Right lung (tissue), 5 donors: Measurements from ENCODE around the gene DVL3. TPM values are rescaled to one million over a fixed set of nuclear protein-coding genes. Genes with fewer than 3 reads are reported as not detected.

Source experiments
- DNase-seq, 2 donors: peaks; one replicate each; pipeline ENCODE4 v3.0.0-alpha.2; 2013
- polyA plus RNA-seq, 5 donors: library from polyadenylated mRNA; unstranded; fragments of 120-200 nt; gene quantifications; one replicate each; pipeline versions ENCODE4 v1.2.1 to v1.2.3, GENCODE V29; 2013; ENCODE audit warnings: inconsistent platforms in 1 of 5, low replicate concordance in 1 of 5; ENCODE audit not compliant: insufficient read length in 5 of 5, insufficient read depth in 1 of 5

DVL3 gene
- polyA plus RNA-seq, 5 donors: 69.5 to 103 (median 96.1) TPM

- DNase-seq: no peak
Measured at GRCh38 chr3:184209146-184209923, 54.2 kb downstream of the DVL3 start.

DNA sequence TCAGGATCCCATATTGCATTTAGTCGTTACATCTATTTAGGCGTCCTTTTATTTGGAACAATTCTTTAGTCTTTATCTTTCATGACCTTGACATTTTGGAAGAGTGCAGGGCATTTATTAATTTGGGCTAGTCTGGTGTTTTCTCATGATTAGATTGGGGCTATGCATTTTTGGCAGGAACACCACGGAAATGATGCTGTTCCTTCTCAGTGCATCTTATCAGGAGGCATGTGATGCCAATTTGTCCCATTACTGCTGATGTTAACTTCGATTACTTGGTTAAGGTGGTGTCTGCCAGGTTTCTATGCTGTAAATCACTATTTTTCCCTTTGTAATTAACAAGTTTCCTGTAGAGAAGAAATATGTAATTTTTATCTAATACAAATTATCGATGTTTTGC lies 56.1 kb downstream of the DVL3 start:
- no peak for DNase-seq

DNA sequence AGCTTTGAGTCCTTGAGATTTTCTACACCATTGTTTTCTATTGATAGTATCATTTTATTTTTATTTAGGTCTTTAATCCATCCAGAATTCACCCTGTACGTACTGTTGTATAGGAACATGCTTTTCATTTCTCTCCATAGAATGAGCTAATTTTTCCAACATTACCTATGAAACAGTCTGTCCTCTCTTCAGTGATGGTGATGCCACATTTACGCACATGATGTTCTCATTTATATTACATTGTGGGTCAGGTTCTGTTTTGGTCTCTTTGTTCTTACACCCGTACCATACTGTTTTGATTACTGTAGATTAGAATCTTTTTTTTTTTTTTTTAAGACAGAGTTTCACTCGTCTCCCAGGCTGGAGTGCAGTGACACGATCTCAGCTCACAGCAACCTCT lies 56.5 kb downstream of the DVL3 start:
- no peak for DNase-seq

GRCh38 chr3:184218814-184219213 lies 63.6 kb downstream of the DVL3 start:
- no peak for DNase-seq

DNA sequence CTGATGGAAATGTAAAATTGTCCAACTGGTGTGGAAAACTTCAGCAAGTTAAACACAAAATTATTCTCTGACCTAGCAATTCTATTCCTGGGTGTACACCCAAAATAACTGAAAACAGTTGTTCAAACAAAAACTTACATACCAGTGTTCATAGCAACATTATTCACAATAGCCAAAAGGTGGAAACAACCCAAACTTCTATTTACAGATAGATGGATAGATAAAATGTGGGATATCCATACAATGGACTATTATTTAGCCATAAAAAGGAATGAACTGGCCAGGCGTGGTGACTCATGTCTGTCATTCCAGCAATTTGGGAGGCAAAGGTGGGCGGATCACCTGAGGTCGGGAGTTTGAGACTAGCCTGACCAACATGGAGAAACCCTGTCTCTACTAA lies 67.3 kb downstream of the DVL3 start:
- no peak for DNase-seq

Other genes with a start within 250 kb of the DVL3 start
- 10 to 100 TPM; 61.9 to 85.7 (median 85.3) TPM for gene ABCC5, start 137.5 kb upstream of the DVL3 start, polyA plus RNA-seq
- not detected for gene HTR3D, start 123.6 kb upstream of the DVL3 start, polyA plus RNA-seq
- gene HTR3C, start 102.3 kb upstream of the DVL3 start, polyA plus RNA-seq: under 1 TPM; 0.09 to 0.14 (median 0.11) TPM
- not detected for gene HTR3E, start 58.3 kb upstream of the DVL3 start, polyA plus RNA-seq
- 10 to 100 TPM; 54.5 to 61.9 (median 56.8) TPM for gene EIF2B5, start 20.0 kb upstream of the DVL3 start, polyA plus RNA-seq
- gene AP2M1, start 19.5 kb downstream of the DVL3 start, polyA plus RNA-seq: 100 to 1,000 TPM; 318 to 368 (median 328) TPM
- gene ABCF3, start 30.8 kb downstream of the DVL3 start, polyA plus RNA-seq: 10 to 100 TPM; 52.0 to 70.3 (median 63.0) TPM
- gene VWA5B2, start 74.2 kb downstream of the DVL3 start, polyA plus RNA-seq: 1 to 10 TPM in 4 of 5 donors, under 1 TPM in 1; 0.95 to 2.2 (median 1.6) TPM
- gene ALG3, start 93.6 kb downstream of the DVL3 start, polyA plus RNA-seq: 10 to 100 TPM; 23.0 to 37.6 (median 25.5) TPM
- gene EEF1AKMT4, start 94.3 kb downstream of the DVL3 start, polyA plus RNA-seq: 1 to 10 TPM; 1.8 to 4.0 (median 2.5) TPM
- gene CAMK2N2, start 106.2 kb downstream of the DVL3 start, polyA plus RNA-seq: under 1 TPM; 0.13 to 0.29 (median 0.16) TPM
- under 1 TPM in 1 of 5 donors, not detected in 4; 0.13 TPM for gene ECE2, start 120.6 kb downstream of the DVL3 start, polyA plus RNA-seq
- 100 to 1,000 TPM; 183 to 213 (median 205) TPM for gene PSMD2, start 143.9 kb downstream of the DVL3 start, polyA plus RNA-seq
- 100 to 1,000 TPM; 141 to 216 (median 161) TPM for gene EIF4G1, start 159.2 kb downstream of the DVL3 start, polyA plus RNA-seq
- gene FAM131A, start 182.2 kb downstream of the DVL3 start, polyA plus RNA-seq: 10 to 100 TPM in 4 of 5 donors, 1 to 10 TPM in 1; 10.0 to 17.4 (median 15.7) TPM
- gene CLCN2, start 206.2 kb downstream of the DVL3 start, polyA plus RNA-seq: 10 to 100 TPM in 2 of 5 donors, 1 to 10 TPM in 3; 8.6 to 12.5 (median 9.8) TPM
- gene POLR2H, start 206.3 kb downstream of the DVL3 start, polyA plus RNA-seq: 10 to 100 TPM; 80.2 to 98.2 (median 89.6) TPM
- gene THPO, start 222.8 kb downstream of the DVL3 start, polyA plus RNA-seq: 1 to 10 TPM; 1.1 to 2.4 (median 1.7) TPM
- 10 to 100 TPM; 11.6 to 15.4 (median 15.0) TPM for gene CHRD, start 224.7 kb downstream of the DVL3 start, polyA plus RNA-seq